Brain microvascular endothelial cell (primary cell): Measurements from ENCODE around the gene RBKS.

ENCODE experiments used
- DNase-seq: peaks from one replicate; pipeline ENCODE4 v3.0.0-alpha.2; 2020
- H3K27ac ChIP-seq: fragments of 250-450 bp; sonication (Bioruptor Pico); 2 replicates; pipeline ENCODE4 v1.5.1; 2020; ENCODE audit warnings: mild to moderate bottlenecking, moderate library complexity
- H3K27me3 ChIP-seq: fragments of 250-450 bp; sonication (Bioruptor Pico); replicated peaks from 2 replicates; pipeline ENCODE4 v1.5.1; 2020; ENCODE audit warnings: mild to moderate bottlenecking
- H3K36me3 ChIP-seq: fragments of 250-450 bp; sonication (Bioruptor Pico); replicated peaks from 2 replicates; pipeline ENCODE4 v1.5.1; 2020; ENCODE audit warnings: mild to moderate bottlenecking
- H3K4me3 ChIP-seq: 2 replicates; pipeline ENCODE4 v1.5.1; 2011; ENCODE audit warnings: low read depth, mild to moderate bottlenecking, control low read depth, low read length, moderate library complexity
- in situ Hi-C: cut with HindIII; loops from 2 replicates; pipeline ENCODE4 v1.10.0; 2017; ENCODE audit warnings: low sequenced_read_pairs, low pct_ligation_motif_present
- TF ChIP-seq, protein P1 (sequence below): IDR thresholded peaks from 2 replicates; pipeline ENCODE4 v1.5.1; 2011; ENCODE audit warnings: low read depth, mild to moderate bottlenecking, moderate library complexity, low read length, control low read depth, inconsistent platforms; ENCODE audit errors: missing control alignments

The RBKS gene

DNA sequence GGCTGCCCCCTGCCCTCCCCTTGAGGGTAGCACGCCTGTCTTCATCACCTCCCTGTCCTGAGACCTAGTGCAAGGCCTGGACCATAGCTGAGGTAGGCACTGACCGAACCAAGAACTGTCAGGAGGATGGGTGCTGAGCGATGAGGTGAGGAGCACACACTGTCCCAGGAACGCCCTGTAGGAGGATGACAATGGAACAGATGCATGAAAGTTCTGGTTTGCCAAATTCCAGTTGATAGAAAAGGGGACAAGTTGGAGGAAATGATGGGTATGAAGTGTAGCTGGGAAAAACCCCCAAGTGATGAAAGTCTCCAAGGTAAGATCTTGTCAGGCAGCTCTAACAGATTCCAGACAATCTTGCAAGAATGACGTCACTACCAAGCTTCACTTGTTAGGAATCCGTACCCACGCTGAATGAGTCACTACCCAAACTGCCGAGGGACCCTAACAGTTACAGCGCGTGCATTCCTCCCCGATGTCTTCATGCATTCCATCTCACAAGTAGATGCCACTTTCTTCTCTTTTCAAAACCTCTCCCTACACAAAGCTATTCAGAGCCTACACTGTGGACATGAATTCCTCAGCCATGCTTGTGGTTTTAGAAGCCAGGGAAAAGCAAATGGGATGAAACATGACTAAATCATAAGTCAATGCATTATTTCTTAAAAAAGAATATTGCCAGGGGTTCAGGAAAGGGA, 91.1 kb downstream of the RBKS start:
- Histone ChIP-seq H3K27ac (peak overlapping the region; percentile 95), H3K4me3 (no peak overlapping the region), H3K36me3 (no peaks in the 10 kb centered on the region), H3K27me3 (no peaks in the 10 kb centered on the region)
- peak; percentile 100 for DNase-seq
- in situ Hi-C loops = no loop called here
- TF ChIP-seq, protein P1, sequence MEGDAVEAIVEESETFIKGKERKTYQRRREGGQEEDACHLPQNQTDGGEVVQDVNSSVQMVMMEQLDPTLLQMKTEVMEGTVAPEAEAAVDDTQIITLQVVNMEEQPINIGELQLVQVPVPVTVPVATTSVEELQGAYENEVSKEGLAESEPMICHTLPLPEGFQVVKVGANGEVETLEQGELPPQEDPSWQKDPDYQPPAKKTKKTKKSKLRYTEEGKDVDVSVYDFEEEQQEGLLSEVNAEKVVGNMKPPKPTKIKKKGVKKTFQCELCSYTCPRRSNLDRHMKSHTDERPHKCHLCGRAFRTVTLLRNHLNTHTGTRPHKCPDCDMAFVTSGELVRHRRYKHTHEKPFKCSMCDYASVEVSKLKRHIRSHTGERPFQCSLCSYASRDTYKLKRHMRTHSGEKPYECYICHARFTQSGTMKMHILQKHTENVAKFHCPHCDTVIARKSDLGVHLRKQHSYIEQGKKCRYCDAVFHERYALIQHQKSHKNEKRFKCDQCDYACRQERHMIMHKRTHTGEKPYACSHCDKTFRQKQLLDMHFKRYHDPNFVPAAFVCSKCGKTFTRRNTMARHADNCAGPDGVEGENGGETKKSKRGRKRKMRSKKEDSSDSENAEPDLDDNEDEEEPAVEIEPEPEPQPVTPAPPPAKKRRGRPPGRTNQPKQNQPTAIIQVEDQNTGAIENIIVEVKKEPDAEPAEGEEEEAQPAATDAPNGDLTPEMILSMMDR = peak; percentile 2

DNA sequence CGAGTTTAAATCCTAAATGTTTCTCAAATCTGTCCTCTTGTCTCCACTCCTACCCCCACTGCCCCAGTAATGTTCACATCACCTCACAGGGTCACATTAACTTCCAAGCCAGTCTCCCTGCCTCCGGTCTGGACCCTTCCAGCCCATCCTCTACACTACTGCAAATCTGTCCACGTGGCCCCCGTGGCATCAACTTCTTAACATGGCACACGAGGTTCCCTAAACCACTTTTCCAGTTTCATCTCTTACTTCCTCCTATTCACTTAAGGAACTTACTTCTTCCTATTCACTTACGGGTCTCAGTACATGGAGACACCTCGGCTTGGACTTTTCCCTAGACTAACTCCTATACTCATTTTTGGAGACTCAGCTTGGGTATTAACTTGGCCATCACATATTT, 91.7 kb downstream of the RBKS start:
- Histone ChIP-seq H3K4me3 (no peak overlapping the region), H3K27ac (peak overlapping the region; percentile 89)
- in situ Hi-C loops = no loop called here

DNA sequence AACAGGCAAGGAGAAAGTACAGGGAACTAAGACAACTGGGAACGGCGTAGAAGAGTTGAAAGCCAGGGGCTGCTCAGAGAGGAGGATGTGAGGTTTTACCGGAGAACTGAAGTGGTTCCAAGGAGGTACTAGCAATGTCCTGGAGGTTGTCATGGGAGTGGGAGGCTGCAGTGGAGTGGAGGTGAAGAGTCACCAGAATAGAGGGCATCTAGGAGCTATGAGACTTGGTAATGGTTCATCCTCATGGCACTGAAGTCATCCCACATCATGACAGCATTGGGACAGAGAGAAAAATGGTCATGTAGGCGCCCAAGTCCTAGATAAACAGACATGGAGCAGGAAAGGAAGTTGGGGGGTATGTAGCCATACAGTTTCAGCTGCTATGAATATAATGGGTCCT, 92.3 kb downstream of the RBKS start:
- Histone ChIP-seq H3K27me3 (no peaks in the 10 kb centered on the region), H3K36me3 (no peaks in the 10 kb centered on the region), H3K4me3 (no peak overlapping the region), H3K27ac (peak overlapping the region; percentile 89)
- in situ Hi-C loops = no loop called here
- TF ChIP-seq, protein P1 = no peak
- DNase-seq = no peak

More for the DNA sequence above, 91.7 kb downstream of the RBKS start:
- TF ChIP-seq, protein P1 = no peak
- Histone ChIP-seq H3K27me3 (no peaks in the 10 kb centered on the region), H3K36me3 (no peaks in the 10 kb centered on the region)
- DNase-seq = no peak

DNA sequence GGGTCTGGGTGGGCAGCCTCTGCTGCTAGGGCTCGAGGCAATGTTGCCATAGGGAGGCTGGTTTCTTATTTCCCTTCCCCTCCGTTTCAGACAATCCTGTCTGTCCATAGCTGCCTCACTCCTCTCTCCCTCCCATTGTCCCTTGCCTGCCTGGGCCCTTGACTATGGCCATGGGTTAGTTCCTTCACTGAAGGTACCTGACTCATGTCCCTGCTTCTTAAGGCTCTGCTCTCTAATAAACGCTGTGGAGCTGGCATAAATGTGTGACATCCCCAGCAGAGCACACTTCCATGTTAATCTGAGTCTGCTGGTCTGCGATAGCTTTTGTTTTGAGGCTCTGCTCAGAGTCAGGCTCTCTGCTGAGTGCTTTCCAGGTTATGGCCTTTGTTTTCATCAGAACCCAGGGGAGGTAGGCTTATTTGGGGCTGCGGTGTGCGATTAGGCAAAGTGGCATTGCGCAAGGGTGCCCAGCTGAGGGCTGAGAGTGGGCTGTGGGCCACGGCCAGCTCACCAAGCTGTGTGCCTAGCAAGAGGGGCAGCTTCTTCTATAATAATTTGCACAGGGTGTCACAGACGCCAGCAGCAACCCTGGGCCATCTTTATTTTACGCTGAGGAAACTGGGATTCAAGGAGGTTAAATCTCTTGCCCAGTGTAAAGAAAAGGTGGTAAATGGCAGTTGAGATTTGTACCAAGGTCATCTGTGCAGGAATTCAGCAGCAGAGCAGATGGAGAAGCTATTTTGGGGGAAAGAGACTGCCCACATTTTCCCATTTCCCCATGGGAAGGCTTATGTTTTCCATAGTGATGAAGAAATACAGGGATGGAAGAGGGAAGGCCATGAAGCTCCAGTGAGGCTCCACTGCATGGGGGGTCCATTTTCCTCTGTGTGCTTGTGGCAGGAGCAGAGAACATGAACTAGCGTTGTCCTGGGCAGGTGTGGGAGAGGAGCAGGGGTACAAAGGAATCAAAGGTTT, 93.1 kb downstream of the RBKS start:
- no peak overlapping the region for H3K4me3 ChIP-seq
- no peaks in the 10 kb centered on the region for H3K27me3 ChIP-seq
- TF ChIP-seq, protein P1 = no peak
- in situ Hi-C loops = no loop called here
- no peak overlapping the region for H3K27ac ChIP-seq
- no peak for DNase-seq
- H3K36me3 ChIP-seq = no peaks in the 10 kb centered on the region

DNA sequence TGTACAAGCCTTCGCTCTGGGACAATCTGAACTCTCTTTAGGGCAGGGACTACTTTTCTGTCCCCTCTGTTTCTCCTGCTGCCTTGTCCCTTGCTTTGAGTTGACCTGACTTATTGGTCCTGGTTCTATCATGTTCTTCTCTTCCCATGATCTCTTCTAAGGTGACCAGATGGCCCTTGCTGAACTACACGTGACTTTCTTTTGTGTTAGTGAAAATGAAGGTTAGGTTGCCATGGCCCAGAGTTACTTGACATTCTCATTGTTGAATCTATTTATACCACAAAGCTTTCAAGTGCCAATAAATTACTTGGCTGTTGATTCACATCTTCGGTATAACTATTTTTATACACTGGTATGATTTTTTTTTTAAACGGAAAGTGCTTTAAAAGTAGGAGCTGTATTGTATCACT, 94.3 kb downstream of the RBKS start:
- Histone ChIP-seq H3K4me3 (no peak overlapping the region), H3K36me3 (no peaks in the 10 kb centered on the region), H3K27me3 (no peaks in the 10 kb centered on the region), H3K27ac (no peak overlapping the region)
- TF ChIP-seq, protein P1 = no peak
- no peak for DNase-seq
- in situ Hi-C loops = no loop called here
